Right lobe of liver (tissue), 6 donors: ENCODE measurements around the gene HIGD1B. TPM values are rescaled to one million over a fixed set of nuclear protein-coding genes. Genes with fewer than 3 reads are reported as not detected.

Source experiments
- ATAC-seq, 4 donors: fragments of 200-7000 bp; cut with Tn5 transposase; one replicate each; pipeline ENCODE4 v1.9.1; 2020; ENCODE audit warnings: mild to moderate bottlenecking in 4 of 4, moderate library complexity in 4 of 4
- DNase-seq, 3 donors: peaks; one replicate each; pipeline ENCODE4 v3.0.0-alpha.2; 2020
- H3K27ac ChIP-seq, 3 donors: fragments of 200-600 bp; one replicate each; pipeline ENCODE4 v1.8.0; 2022
- H3K27me3 ChIP-seq, 2 donors: fragments of 200-600 bp; one replicate each; pipeline ENCODE4 v1.8.0; 2022
- H3K36me3 ChIP-seq, 4 donors: fragments of 200-600 bp; sonication (generic) in 1 of 4; one replicate each; pipeline versions ENCODE4 v1.5.1 to v1.8.0; 2017 to 2022; ENCODE audit warnings: control low read depth in 1 of 4
- H3K4me1 ChIP-seq, 4 donors: fragments of 200-600 bp; sonication (generic) in 1 of 4; one replicate each; pipeline versions ENCODE4 v1.5.1 to v1.8.0; 2017 to 2022; ENCODE audit warnings: control low read depth in 1 of 4
- H3K4me3 ChIP-seq, 3 donors: fragments of 200-600 bp; one replicate each; pipeline ENCODE4 v1.8.0; 2022
- H3K9me3 ChIP-seq, 4 donors: fragments of 200-600 bp; sonication (generic) in 1 of 4; one replicate each; pipeline versions ENCODE4 v1.5.1 to v1.8.0; 2017 to 2022; ENCODE audit warnings: control low read depth in 1 of 4
- CTCF ChIP-seq, 4 donors: fragments of 200-600 bp in 3 of 4; fragments of 450-650 bp in 1 of 4; IDR thresholded peaks; one replicate each; pipeline versions ENCODE4 v1.5.1 to v1.8.0; 2016 to 2022; ENCODE audit warnings: antibody characterized with exemption in 4 of 4, mild to moderate bottlenecking in 2 of 4
- POLR2A ChIP-seq: fragments of 450-650 bp; IDR thresholded peaks from one replicate; pipeline ENCODE4 v1.6.1; 2017; ENCODE audit warnings: antibody characterized with exemption, mild to moderate bottlenecking
- WGBS: methylation state at CpG from one replicate; pipeline ENCODE4 v1.1.6; 2018; ENCODE audit warnings: low coverage, low lambda C conversion rate; ENCODE audit not compliant: insufficient coverage; ENCODE audit errors: missing lambda C conversion rate; 5-methylcytosine and 5-hydroxymethylcytosine counted together
- intact Hi-C, 2 donors: fragments of 100-400 bp; cut with DNase I; formaldehyde crosslinking; loops; one replicate each; pipeline versions ENCODE4 v1.11.2 to v1.14.1; 2022
- total RNA-seq, 6 experiments: library from RNA; depleted of rRNA in 2 of 6; stranded (reverse); fragments of >200 nt in 2 of 6; fragmentation: NEBNext Ultra II Directional in 3 of 6; extraction: Animal tissue kit (Norgen Biotek cat#: 25700) in 3 of 6; gene quantifications; one replicate each; pipeline versions ENCODE4 v1.1.0 to v1.2.4, GENCODE V29; 2016 to 2023
- donor health status: DM: no; HTN: yes; CAD: no.
- donor health status: DM: no; HTN: no; CAD: no.
- donor health status: DM: no; HTN: no; CAD: no.
- donor health status: DM: no; HTN: yes; CAD: no.
- donor health status: DM: no; HTN: yes; CAD: no.

The HIGD1B gene
- total RNA-seq, 6 experiments from 2014 or later, result not detected

GRCh38 chr17:44884941-44885340, 37.3 kb downstream of the HIGD1B start:
- Histone ChIP-seq H3K4me1 (peaks cover 0 to 6% (median 0%) of the 10 kb centered on the region in 4 donors), H3K36me3 (peaks cover 5 to 64% (median 28%) of the 10 kb centered on the region in 4 donors), H3K27ac (no peak overlapping the region), H3K27me3 (no peaks in the 10 kb centered on the region), H3K9me3 (no peaks in the 10 kb centered on the region), H3K4me3 (no peak overlapping the region)
- TF ChIP-seq CTCF (IDR thresholded peaks at IDR 0.05) (no peak), POLR2A (no peak)
- WGBS, result 92% methylated on average over 2 of the region's 2 CpGs
- intact Hi-C loops, result no loop called here
- ATAC-seq (no peak), DNase-seq (no peak)

- no peak overlapping the region for H3K27ac ChIP-seq
- TF ChIP-seq POLR2A (no peak), CTCF (IDR thresholded peaks at IDR 0.05) (no peak)
- H3K36me3 ChIP-seq, result peaks cover 8 to 45% (median 24%) of the 10 kb centered on the region in 4 donors
- ATAC-seq (no peak), DNase-seq (no peak)
- H3K4me3 ChIP-seq, result no peak overlapping the region
- WGBS, result 100% methylated on average over 1 of the region's 1 CpG
- intact Hi-C loops, result no loop called here
- H3K27me3 ChIP-seq, result no peaks in the 10 kb centered on the region
- H3K4me1 ChIP-seq, result peaks cover 0 to 6% (median 0%) of the 10 kb centered on the region in 4 donors
- H3K9me3 ChIP-seq, result no peaks in the 10 kb centered on the region
Observed at GRCh38 chr17:44887016-44887415, 39.3 kb downstream of the HIGD1B start.

GRCh38 chr17:44887971-44888954, 40.6 kb downstream of the HIGD1B start:
- no peaks in the 10 kb centered on the region for H3K27me3 ChIP-seq
- intact Hi-C loops, result no loop called here
- peak in 1 of 4 donors; percentile 25 for ATAC-seq
- WGBS, result 58% methylated on average over 8 of the region's 10 CpGs
- peaks cover 6 to 39% (median 21%) of the 10 kb centered on the region in 4 donors for H3K36me3 ChIP-seq
- H3K27ac ChIP-seq, result no peak overlapping the region
- H3K9me3 ChIP-seq, result no peaks in the 10 kb centered on the region
- DNase-seq, result no peak
- no peak overlapping the region for H3K4me3 ChIP-seq
- peaks cover 0 to 6% (median 0%) of the 10 kb centered on the region in 4 donors for H3K4me1 ChIP-seq
- TF ChIP-seq CTCF (IDR thresholded peaks at IDR 0.05), result no peak
- TF ChIP-seq POLR2A, result no peak

- WGBS, result 39% methylated on average over 7 of the region's 7 CpGs
- peak; percentile 45 to 65 (median 54) for ATAC-seq
Observed at GRCh38 chr17:44889003-44889402, 41.3 kb downstream of the HIGD1B start.

More at GRCh38 chr17:44889003-44889402, 41.3 kb downstream of the HIGD1B start:
- peaks cover 6 to 39% (median 17%) of the 10 kb centered on the region in 4 donors for H3K36me3 ChIP-seq
- no peaks in the 10 kb centered on the region for H3K9me3 ChIP-seq
- no peak overlapping the region for H3K27ac ChIP-seq
- no peak for DNase-seq
- H3K4me1 ChIP-seq, result peaks cover 0 to 6% (median 0%) of the 10 kb centered on the region in 4 donors
- no peak overlapping the region for H3K4me3 ChIP-seq
- no peaks in the 10 kb centered on the region for H3K27me3 ChIP-seq
- no peak for TF ChIP-seq POLR2A
- TF ChIP-seq CTCF (IDR thresholded peaks at IDR 0.05), result no peak
- intact Hi-C loops, result no loop called here
